ENCODE measurements around the gene RPL3.

GRCh38 chr22:39299829-39300178, 19.6 kb downstream of the RPL3 start:
- TF ChIP-seq, protein P1, sequence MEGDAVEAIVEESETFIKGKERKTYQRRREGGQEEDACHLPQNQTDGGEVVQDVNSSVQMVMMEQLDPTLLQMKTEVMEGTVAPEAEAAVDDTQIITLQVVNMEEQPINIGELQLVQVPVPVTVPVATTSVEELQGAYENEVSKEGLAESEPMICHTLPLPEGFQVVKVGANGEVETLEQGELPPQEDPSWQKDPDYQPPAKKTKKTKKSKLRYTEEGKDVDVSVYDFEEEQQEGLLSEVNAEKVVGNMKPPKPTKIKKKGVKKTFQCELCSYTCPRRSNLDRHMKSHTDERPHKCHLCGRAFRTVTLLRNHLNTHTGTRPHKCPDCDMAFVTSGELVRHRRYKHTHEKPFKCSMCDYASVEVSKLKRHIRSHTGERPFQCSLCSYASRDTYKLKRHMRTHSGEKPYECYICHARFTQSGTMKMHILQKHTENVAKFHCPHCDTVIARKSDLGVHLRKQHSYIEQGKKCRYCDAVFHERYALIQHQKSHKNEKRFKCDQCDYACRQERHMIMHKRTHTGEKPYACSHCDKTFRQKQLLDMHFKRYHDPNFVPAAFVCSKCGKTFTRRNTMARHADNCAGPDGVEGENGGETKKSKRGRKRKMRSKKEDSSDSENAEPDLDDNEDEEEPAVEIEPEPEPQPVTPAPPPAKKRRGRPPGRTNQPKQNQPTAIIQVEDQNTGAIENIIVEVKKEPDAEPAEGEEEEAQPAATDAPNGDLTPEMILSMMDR (optimal IDR thresholded peaks at IDR 0.05 in 1 of 3, IDR thresholded peaks at IDR 0.05 in 1 of 3, conservative IDR thresholded peaks at IDR 0.05 in 1 of 3; ENCODE audit: extremely low read depth in 1 of 3, insufficient read depth in 2 of 3, low read length in 3 of 3) = no peak
- TF ChIP-seq EZH2 (IDR thresholded peaks at IDR 0.05; ENCODE audit: low read length) = no peak
